ENCODE results near the gene MMP1. TPM values are rescaled to one million over a fixed set of nuclear protein-coding genes. Genes with fewer than 3 reads are reported as not detected.
A peak's percentile ranks its signal among the peaks of the same experiment; 100 is the strongest.

MMP1 gene
- total RNA-seq, 2 donors from 2014 or later, result 0.42 to 2.9 TPM

- DNase-seq, result no peak
- TF ChIP-seq CTCF (IDR thresholded peaks at IDR 0.05), result no peak
- no peak overlapping the region for H3K27ac ChIP-seq
- no peak overlapping the region for H3K9ac ChIP-seq (ENCODE audit: low read depth in 2 of 2, low read length in 2 of 2)
- intact Hi-C loops (cut with DNase I), result no loop called here
- H3K9me3 ChIP-seq, result no peaks in the 10 kb centered on the region
- H3K36me3 ChIP-seq, result no peaks in the 10 kb centered on the region
- no peaks in the 10 kb centered on the region for H3K27me3 ChIP-seq
- H3K4me3 ChIP-seq, result no peak overlapping the region
- H3K4me1 ChIP-seq, result no peaks in the 10 kb centered on the region
Observed at GRCh38 chr11:102819491-102819890, 21.5 kb upstream of the MMP1 start.

- TF ChIP-seq CTCF (IDR thresholded peaks at IDR 0.05), result no peak
- Histone ChIP-seq H3K9me3 (no peaks in the 10 kb centered on the region), H3K9ac (ENCODE audit: low read depth in 2 of 2, low read length in 2 of 2) (no peak overlapping the region), H3K4me3 (no peak overlapping the region), H3K27ac (no peak overlapping the region), H3K4me1 (no peaks in the 10 kb centered on the region), H3K27me3 (no peaks in the 10 kb centered on the region), H3K36me3 (no peaks in the 10 kb centered on the region)
- DNase-seq, result no peak
- intact Hi-C loops (cut with DNase I), result loop anchor here (5.0 kb wide), 1 partner anchor 129 kb away; no protein-coding TSS in a partner anchor
Observed at GRCh38 chr11:102813484-102813883, 15.5 kb upstream of the MMP1 start.

GRCh38 chr11:102812188-102812587 is 14.2 kb upstream of the MMP1 start:
- Histone ChIP-seq H3K4me3 (no peak overlapping the region), H3K27ac (no peak overlapping the region), H3K9me3 (no peaks in the 10 kb centered on the region), H3K36me3 (no peaks in the 10 kb centered on the region), H3K4me1 (no peaks in the 10 kb centered on the region), H3K9ac (ENCODE audit: low read depth in 2 of 2, low read length in 2 of 2) (no peak overlapping the region), H3K27me3 (no peaks in the 10 kb centered on the region)
- intact Hi-C loops (cut with DNase I), result loop anchor here (5.0 kb wide), 1 partner anchor 130 kb away; no protein-coding TSS in a partner anchor
- TF ChIP-seq CTCF (IDR thresholded peaks at IDR 0.05), result no peak
- DNase-seq, result no peak

GRCh38 chr11:102810950-102811660 is 13.1 kb upstream of the MMP1 start:
- H3K36me3 ChIP-seq, result no peaks in the 10 kb centered on the region
- H3K4me3 ChIP-seq, result no peak overlapping the region
- no peak overlapping the region for H3K9ac ChIP-seq (ENCODE audit: low read depth in 2 of 2, low read length in 2 of 2)
- no peak for DNase-seq
- intact Hi-C loops (cut with DNase I), result loop anchor here (5.0 kb wide), 1 partner anchor 131 kb away; no protein-coding TSS in a partner anchor
- H3K9me3 ChIP-seq, result no peaks in the 10 kb centered on the region
- no peaks in the 10 kb centered on the region for H3K4me1 ChIP-seq
- H3K27ac ChIP-seq, result no peak overlapping the region
- TF ChIP-seq CTCF (IDR thresholded peaks at IDR 0.05), result peak; percentile 39
- no peaks in the 10 kb centered on the region for H3K27me3 ChIP-seq

- Histone ChIP-seq H3K9ac (ENCODE audit: low read depth in 2 of 2, low read length in 2 of 2) (no peak overlapping the region), H3K27ac (no peak overlapping the region), H3K36me3 (no peaks in the 10 kb centered on the region), H3K4me3 (no peak overlapping the region), H3K9me3 (no peaks in the 10 kb centered on the region), H3K27me3 (no peaks in the 10 kb centered on the region), H3K4me1 (no peaks in the 10 kb centered on the region)
- DNase-seq, result no peak
- intact Hi-C loops (cut with DNase I), result loop anchor here (5.0 kb wide), 1 partner anchor 132 kb away; no protein-coding TSS in a partner anchor
- TF ChIP-seq CTCF (IDR thresholded peaks at IDR 0.05), result no peak
Observed at GRCh38 chr11:102809971-102810370, 12.0 kb upstream of the MMP1 start.

All from colonic mucosa (tissue), 4 donors.